ENCODE data around the gene POR. TPM values are rescaled to one million over a fixed set of nuclear protein-coding genes. Genes with fewer than 3 reads are reported as not detected.
A peak's percentile ranks its signal among the peaks of the same experiment; 100 is the strongest.
"Not testable (repeated sequence)": the region's sequence is repeated elsewhere in the genome, so short reads cannot be mapped to it uniquely, and the experiment has no call there.

The POR gene
- total RNA-seq, 1 experiment from 2014 or later = 168 TPM

DNA sequence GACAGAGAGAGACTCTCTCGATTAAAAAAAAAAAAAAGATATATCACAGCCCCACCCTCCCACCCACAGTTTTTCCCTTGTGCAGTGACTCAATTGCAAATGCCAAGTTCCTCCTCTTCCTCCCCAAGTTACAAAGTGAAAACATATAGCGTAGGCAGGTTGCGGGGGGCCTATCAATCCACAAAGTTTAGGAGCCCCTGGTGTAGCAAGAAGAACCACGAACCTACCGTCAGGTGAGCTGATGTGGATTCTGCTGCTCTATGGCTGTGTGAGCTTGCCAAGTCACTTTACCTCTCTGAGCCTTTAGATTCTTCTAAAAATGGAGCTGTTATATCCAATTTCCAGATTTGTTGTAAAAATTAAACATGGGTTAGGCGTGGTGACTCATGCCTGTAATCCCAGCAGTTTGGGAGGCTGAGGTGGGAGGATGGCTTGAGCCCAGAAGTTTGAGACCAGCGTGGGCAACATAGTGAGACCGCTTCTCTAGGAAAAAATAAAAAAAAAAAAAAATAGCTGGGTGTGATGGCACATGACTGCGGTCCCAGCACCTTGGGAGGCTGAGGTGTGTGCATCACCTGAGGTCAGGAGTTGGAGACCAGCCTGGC lies 44.3 kb upstream of the POR start:
- TF ChIP-seq SIN3A (IDR thresholded peaks at IDR 0.05; ENCODE audit: borderline replicate concordance, insufficient read depth, low read depth, low read length) = no peak
- TF ChIP-seq POLR2AphosphoS5 (IDR thresholded peaks at IDR 0.05; ENCODE audit: low read depth, low read length) = no peak
- TF ChIP-seq, protein P1, sequence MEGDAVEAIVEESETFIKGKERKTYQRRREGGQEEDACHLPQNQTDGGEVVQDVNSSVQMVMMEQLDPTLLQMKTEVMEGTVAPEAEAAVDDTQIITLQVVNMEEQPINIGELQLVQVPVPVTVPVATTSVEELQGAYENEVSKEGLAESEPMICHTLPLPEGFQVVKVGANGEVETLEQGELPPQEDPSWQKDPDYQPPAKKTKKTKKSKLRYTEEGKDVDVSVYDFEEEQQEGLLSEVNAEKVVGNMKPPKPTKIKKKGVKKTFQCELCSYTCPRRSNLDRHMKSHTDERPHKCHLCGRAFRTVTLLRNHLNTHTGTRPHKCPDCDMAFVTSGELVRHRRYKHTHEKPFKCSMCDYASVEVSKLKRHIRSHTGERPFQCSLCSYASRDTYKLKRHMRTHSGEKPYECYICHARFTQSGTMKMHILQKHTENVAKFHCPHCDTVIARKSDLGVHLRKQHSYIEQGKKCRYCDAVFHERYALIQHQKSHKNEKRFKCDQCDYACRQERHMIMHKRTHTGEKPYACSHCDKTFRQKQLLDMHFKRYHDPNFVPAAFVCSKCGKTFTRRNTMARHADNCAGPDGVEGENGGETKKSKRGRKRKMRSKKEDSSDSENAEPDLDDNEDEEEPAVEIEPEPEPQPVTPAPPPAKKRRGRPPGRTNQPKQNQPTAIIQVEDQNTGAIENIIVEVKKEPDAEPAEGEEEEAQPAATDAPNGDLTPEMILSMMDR (IDR thresholded peaks at IDR 0.05) = no peak
- TF ChIP-seq, protein P2, sequence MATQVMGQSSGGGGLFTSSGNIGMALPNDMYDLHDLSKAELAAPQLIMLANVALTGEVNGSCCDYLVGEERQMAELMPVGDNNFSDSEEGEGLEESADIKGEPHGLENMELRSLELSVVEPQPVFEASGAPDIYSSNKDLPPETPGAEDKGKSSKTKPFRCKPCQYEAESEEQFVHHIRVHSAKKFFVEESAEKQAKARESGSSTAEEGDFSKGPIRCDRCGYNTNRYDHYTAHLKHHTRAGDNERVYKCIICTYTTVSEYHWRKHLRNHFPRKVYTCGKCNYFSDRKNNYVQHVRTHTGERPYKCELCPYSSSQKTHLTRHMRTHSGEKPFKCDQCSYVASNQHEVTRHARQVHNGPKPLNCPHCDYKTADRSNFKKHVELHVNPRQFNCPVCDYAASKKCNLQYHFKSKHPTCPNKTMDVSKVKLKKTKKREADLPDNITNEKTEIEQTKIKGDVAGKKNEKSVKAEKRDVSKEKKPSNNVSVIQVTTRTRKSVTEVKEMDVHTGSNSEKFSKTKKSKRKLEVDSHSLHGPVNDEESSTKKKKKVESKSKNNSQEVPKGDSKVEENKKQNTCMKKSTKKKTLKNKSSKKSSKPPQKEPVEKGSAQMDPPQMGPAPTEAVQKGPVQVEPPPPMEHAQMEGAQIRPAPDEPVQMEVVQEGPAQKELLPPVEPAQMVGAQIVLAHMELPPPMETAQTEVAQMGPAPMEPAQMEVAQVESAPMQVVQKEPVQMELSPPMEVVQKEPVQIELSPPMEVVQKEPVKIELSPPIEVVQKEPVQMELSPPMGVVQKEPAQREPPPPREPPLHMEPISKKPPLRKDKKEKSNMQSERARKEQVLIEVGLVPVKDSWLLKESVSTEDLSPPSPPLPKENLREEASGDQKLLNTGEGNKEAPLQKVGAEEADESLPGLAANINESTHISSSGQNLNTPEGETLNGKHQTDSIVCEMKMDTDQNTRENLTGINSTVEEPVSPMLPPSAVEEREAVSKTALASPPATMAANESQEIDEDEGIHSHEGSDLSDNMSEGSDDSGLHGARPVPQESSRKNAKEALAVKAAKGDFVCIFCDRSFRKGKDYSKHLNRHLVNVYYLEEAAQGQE (IDR thresholded peaks at IDR 0.05; ENCODE audit: insufficient read depth in 1 of 2, low read depth in 2 of 2, low read length in 1 of 2) = no peak
- no peak for TF ChIP-seq TCF7L2 (IDR thresholded peaks at IDR 0.05; ENCODE audit: low read depth, low read length)
- H3K9me3 ChIP-seq (ENCODE audit: control insufficient read depth, insufficient read depth, low read depth, low read length) = no peaks in the 10 kb centered on the region
- H3K4me3 ChIP-seq (ENCODE audit: low read depth in 2 of 2, low read length in 2 of 2) = no peak overlapping the region
- ATAC-seq = no peak
- H3K4me1 ChIP-seq (ENCODE audit: control insufficient read depth, insufficient read depth, low read length) = 0 out of 2 replicates have a peak, but pooled peaks cover 3% of the 10 kb centered on the region
- H3K36me3 ChIP-seq (ENCODE audit: control insufficient read depth, insufficient read depth, low read length) = no peaks in the 10 kb centered on the region
- H3K27ac ChIP-seq (ENCODE audit: low read length) = no peak overlapping the region
- in situ Hi-C loops (cut with HindIII; ENCODE audit: low pct_unique_long_range_greater_than_20kb, low sequenced_read_pairs) (no loop called here), intact Hi-C loops (cut with micrococcal nuclease; ENCODE audit: unreplicated experiment) (loop anchor here (10.0 kb wide), 1 partner anchor 124 kb away; the partner anchor contains the start of gene TMEM120A)
- POLR2A ChIA-PET = interaction anchor here (0.6 kb wide), 4 partner anchors 69 to 505 kb away, joined by 4 to 18 read pairs (median 6); no protein-coding TSS in a partner anchor
- no peaks in the 10 kb centered on the region for H3K27me3 ChIP-seq (ENCODE audit: control insufficient read depth, insufficient read depth, low read length)
- DNase-seq (ENCODE audit: low read depth, low spot score) = no peak
- BruUV-seq (replicated peaks) = no TSS peak
- CTCF ChIA-PET = no interaction called here

DNA sequence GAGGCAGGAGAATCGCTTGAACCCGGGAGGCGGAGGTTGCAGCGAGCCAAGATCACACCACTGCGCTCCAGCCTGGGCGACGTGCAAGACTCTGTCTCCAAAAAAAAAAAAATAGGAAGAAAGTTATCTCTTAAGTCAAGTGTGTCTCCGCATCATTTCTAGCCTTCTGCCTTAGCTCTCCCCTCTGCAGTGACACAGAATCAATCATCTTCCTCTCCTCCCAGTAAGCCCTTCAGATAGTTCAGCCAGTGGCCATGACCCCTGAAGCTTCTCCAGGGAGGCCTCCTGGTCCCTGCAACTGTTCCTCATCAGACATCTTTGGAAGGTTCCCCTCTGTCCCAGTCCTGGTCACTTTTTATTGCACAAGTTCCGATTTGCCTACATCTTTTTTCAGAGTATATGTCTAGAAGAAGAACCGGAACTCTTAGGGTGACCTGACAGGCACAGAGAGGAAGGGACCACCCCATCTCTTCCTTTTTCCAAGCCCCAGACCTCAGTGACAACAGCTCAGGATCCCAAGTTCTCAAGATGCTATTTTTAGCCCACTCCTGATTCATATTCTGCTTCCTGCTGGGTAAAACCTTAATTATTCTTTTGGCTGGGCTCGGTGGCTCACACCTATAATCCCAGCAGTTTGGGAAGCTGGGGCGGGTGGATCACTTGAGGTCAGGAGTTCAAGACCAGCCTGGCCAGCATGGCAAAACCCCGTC lies 42.7 kb upstream of the POR start:
- intact Hi-C loops (cut with micrococcal nuclease; ENCODE audit: unreplicated experiment) = loop anchor here (10.0 kb wide), 1 partner anchor 123 kb away; the partner anchor contains the start of gene TMEM120A
- CTCF ChIA-PET = interaction anchor here (0.6 to 0.7 kb wide), 2 partner anchors 23 to 290 kb away, joined by 4 read pairs; no protein-coding TSS in a partner anchor
- POLR2A ChIA-PET = interaction anchor here (1.1 kb wide), 1 partner anchor 40 kb away, joined by 3 read pairs; no protein-coding TSS in a partner anchor
- in situ Hi-C loops (cut with HindIII; ENCODE audit: low pct_unique_long_range_greater_than_20kb, low sequenced_read_pairs) = no loop called here
- Histone ChIP-seq H3K36me3 (ENCODE audit: control insufficient read depth, insufficient read depth, low read length) (no peaks in the 10 kb centered on the region), H3K4me3 (ENCODE audit: low read depth in 2 of 2, low read length in 2 of 2) (no peak overlapping the region), H3K27me3 (ENCODE audit: control insufficient read depth, insufficient read depth, low read length) (no peaks in the 10 kb centered on the region), H3K27ac (ENCODE audit: low read length) (no peak overlapping the region), H3K4me1 (ENCODE audit: control insufficient read depth, insufficient read depth, low read length) (no peaks in the 10 kb centered on the region), H3K9me3 (ENCODE audit: control insufficient read depth, insufficient read depth, low read depth, low read length) (no peaks in the 10 kb centered on the region)
- TF ChIP-seq POLR2AphosphoS5 (IDR thresholded peaks at IDR 0.05; ENCODE audit: low read depth, low read length) (no peak), SIN3A (IDR thresholded peaks at IDR 0.05; ENCODE audit: borderline replicate concordance, insufficient read depth, low read depth, low read length) (no peak), TCF7L2 (IDR thresholded peaks at IDR 0.05; ENCODE audit: low read depth, low read length) (no peak)
- TF ChIP-seq, protein P2 (IDR thresholded peaks at IDR 0.05; ENCODE audit: insufficient read depth in 1 of 2, low read depth in 2 of 2, low read length in 1 of 2) = no peak
- TF ChIP-seq, protein P1 (IDR thresholded peaks at IDR 0.05) = no peak
- ATAC-seq (peak; percentile 57; the same call in 1 of the 2 replicates), DNase-seq (ENCODE audit: low read depth, low spot score) (no peak)
- no TSS peak for BruUV-seq (replicated peaks)

DNA sequence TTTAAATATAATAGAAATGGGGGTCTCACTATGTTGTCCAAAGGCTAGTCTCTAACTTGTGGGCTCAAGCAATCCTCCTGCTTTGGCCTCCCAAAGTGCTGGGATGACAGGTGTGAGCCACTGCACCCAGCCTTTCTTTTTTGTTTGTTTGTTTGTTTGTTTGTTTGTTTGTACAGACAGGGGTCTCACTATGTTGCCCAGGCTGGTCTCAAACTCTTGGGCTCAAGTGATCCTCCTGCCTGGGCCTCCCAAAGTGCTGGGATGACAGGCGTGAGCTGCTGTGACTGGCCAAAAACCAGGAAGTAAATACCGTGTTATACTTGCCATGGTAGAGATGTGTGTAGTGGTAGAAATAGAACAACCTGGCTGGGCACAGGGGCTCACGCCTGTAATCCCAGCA lies 40.8 kb upstream of the POR start:
- H3K27ac ChIP-seq (ENCODE audit: low read length); H3K27me3 ChIP-seq (ENCODE audit: control insufficient read depth, insufficient read depth, low read length); POLR2A ChIA-PET; ATAC-seq; in situ Hi-C loops (cut with HindIII; ENCODE audit: low pct_unique_long_range_greater_than_20kb, low sequenced_read_pairs); H3K4me1 ChIP-seq (ENCODE audit: control insufficient read depth, insufficient read depth, low read length); CTCF ChIA-PET; H3K36me3 ChIP-seq (ENCODE audit: control insufficient read depth, insufficient read depth, low read length); H3K9me3 ChIP-seq (ENCODE audit: control insufficient read depth, insufficient read depth, low read depth, low read length); BruUV-seq (replicated peaks); DNase-seq (ENCODE audit: low read depth, low spot score); H3K4me3 ChIP-seq (ENCODE audit: low read depth in 2 of 2, low read length in 2 of 2): not testable (repeated sequence)
- intact Hi-C loops (cut with micrococcal nuclease; ENCODE audit: unreplicated experiment) = loop anchor here (10.0 kb wide), 1 partner anchor 121 kb away; the partner anchor contains the start of gene TMEM120A

Measured in Panc1 (cell line).